GM19463 (cell line): ENCODE measurements around the gene DMRT1.

Experiments
- ATAC-seq: cut with Tn5 transposase; IDR thresholded peaks from one replicate; pipeline ENCODE4 v1.9.1; 2021; ENCODE audit warnings: mild to moderate bottlenecking, moderate library complexity; ENCODE audit not compliant: unreplicated experiment

DMRT1 gene

DNA sequence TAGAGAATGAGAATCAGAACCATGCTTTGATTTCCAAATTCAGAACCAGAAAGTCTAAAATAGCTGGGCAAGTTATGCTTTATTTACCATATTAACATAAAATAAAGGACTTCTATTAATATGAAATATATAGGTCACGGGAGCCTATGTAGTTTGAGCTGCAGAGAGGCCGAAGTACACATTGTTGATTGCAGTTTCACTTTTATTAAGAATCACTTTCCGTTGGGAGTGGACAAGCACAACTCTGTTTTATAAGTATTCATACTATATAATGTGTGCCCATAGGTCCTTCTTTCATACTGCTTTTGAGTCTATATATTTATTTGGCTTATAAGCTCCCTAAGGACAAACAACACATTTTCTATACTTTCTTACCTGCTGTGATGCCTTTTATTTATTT lies 76.2 kb downstream of the DMRT1 start:
- ATAC-seq: no peak

DNA sequence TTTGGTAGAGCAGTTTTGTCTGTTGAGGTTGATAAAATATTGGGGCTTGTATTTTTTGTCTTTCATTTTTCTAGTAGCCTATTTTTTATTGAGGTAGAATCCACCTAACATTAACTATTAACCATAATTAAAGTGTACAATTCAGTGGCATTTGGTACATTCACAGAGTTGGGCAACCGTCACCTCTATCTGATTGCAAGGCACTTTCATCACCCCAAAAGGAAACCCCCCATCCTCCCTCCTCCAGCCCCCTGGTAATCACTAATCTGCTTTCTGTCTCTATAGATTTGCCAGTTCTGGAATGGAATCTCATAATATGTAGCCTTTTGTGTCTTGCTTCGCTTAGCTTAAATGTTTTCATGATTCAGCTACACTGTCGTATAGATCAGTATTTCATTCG lies 79.4 kb downstream of the DMRT1 start:
- no peak for ATAC-seq

DNA sequence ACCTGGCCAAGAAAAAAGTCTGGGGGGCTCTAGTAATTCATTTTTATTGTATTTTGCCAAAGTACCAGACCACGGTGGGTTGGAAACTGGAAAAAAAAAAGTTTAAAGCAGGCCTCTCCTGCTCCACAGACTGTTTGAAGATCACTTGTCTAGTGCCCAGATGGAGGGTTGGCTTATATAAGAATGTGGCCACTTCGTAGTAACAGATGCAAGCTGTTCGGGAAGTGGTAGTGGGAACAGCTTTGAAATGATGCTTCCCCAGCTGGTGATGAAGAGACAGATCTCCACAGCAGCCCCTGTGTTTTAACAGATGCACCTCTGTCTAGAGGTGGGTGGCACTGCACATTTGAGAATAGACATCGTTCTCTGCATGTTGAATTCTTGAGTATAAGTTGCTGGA lies 80.7 kb downstream of the DMRT1 start:
- no peak for ATAC-seq

DNA sequence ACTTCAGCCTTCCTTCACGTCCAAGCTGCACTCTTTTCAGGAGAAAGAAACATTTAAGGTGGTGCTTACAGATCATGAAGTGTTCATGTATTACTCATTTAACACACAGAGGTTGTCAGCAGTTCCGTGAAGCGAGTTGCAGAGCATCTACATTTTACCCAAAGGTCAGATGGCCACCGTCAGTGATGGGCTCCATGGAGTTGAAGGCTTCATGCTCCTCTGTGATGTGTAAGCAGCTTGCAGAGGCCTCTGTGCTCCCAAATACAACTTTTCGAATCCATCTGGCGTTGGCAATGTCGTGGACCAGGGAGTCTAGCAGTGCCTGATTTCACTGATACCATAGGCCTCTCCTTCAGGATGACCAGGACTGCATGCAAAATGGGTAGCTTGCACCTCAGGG lies 81.2 kb downstream of the DMRT1 start:
- no peak for ATAC-seq

DNA sequence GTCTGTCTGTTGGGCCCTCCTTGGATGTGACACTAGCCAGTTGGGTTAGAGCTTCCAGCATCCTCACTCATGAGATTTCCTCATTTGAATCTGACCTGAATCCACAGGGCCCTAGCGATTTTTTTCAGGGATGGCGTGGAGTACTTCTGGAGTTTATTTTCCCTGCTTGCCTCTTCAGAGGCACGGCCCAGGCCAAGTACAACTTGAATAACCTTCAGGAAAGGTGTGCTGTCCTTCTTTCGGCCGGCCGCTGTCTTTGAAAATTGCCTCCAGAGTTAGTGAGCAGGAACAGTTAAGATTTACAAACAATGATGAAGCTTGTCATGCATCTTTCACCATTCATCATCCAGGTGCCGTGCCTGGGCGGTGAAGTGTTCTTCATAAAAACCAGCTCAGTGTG lies 85.5 kb downstream of the DMRT1 start:
- no peak for ATAC-seq

DNA sequence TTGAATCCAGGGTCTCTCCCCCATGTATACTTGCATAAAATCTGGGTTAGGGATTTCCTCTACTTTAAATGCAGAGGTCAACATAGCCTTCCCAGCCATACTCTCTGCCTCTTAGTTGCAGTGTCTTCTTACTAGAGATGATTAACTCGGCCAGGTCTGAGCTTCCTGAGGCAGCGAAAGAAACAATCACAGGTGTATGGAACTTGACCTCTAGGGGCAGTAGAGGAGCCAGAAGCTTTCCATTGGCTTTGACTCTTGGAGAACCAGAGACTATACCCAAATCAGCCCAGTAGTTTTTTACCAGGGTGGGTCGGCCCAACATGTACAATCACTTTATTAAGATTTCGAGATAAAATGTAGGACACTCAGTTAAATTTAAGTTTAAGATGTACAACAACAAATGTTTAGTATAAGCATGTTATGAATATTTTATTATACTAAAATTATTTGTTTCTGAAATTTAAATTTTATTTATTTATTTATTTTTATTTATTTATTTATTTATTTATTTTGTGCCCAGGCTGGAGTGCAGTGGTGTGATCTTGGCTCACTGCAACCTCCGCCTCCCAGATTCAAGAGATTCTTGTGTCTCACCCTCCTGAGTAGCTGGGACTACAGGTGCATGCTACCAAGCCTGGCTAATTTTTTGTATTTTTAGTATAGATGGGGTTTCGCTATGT lies 87.0 kb downstream of the DMRT1 start:
- ATAC-seq: peak; percentile 75

DNA sequence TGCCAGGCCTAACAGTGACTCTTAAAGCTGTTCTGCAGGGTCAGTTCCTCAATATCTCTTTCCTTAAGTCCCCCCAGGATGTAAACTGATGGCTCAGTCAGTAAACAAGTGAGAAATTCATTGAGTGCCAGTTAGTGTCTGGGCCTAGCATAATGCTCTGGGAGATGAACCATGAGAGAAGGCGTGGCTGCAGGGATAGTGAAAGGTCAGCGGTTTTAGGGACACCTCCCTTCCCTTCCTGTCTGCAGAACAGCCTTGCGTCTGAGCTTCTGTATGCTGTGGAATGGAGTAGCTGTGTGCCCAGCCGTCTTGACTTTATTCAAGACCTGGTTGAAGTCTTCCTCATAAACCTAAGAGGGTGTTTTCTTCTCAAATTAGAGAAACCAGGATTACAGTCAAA lies 88.2 kb downstream of the DMRT1 start:
- no peak for ATAC-seq

DNA sequence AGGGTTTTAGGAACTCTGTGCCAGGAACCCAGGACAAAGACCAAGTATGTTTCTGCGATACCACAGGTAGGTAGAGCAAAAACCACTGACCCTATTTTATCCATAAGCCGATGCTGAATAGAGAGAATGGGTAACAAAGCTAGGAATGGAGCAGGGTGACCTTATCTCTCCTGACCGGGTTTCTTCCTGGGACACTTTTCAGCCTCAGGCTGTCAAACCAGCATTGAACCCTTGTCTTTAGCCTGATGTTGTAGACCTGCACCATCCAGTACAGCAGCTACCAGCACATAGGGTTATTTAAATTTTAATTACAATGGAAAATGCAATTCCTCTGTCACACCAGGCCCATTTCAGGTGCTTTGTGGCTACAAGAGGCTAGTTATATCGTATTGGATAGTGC lies 91.9 kb downstream of the DMRT1 start:
- no peak for ATAC-seq

DNA sequence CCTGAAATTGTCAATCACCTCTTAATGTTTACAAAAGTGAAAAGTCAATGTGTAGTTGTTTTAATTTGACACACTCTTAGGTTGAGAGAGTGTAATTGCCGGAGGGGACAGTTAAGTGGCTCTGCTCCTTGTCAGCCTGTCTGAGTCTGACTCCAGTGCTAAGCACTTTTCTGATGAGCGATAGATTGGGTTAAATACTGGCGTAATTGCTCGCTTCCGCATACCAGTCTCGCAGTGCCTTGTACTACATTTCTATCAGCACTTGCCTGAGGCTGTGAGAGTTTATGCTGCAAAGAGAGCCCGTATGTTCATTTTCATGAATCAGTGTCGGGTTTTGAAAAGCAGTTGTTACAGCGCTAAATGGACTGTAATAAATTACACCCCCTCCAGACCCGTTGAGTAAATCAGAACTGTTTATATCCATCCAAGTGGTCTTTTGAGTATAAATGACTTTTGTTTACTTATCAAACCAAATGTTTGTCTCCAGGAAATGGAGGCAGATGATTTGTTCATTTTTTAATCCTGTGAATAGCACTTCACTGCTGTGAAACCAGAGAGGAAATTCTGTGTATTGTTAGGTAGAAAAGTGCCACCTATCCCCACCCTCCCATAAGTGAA lies 94.0 kb downstream of the DMRT1 start:
- ATAC-seq: no peak

DNA sequence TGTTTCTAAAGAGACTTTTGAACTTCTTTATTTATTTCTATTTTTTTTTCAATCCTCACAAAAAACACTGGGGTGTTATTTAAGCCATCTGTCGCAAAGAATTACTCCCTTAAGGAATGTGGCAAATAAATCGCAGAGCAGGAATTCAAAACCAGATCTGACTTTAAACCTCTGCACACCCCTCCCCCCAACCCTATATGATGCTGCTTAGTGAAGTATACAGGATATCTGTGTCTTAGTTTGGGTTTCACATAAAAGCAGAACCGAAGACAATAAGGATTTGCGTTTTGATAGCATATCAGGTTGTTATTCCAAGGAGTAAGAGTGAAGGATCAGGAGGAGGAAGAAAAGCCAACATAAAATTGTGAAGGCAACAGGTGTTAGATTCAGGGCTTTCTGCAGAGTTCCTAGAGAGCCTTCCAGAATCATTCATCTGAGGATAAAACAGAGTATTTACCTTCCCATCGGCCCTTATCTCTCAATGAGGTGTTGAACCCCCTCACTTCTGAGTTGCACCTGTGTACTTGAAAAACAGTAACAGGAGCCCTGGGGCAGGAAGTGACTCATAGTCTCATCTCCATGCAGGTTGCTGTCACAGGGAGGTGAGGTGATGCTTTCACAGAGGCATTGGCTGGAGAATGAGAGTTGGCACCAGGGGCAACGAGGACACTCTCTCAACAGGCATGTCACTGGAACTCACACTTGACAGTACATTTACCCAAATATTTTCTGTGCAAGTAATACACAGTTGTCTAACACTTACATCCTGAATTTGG lies 101.5 kb downstream of the DMRT1 start:
- no peak for ATAC-seq

DNA sequence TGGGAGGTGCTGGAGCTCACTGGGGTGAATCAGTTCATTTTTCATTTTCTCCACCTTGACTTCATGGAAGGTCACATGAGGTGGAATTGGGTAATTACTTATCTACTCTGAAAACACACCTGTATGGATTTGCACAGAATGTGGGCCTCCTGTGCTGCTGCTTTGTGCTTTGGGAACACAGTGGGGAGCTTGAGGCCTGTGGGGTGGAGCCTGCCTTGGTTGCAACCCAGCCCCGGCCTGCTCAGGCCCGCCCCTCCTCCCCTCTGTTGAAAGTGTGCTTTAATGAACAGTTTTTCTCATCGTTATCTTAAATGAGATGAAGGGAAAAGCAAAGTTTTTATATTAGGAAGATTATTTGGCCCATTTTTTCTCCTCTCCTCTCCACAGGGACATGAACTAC lies 106.5 kb downstream of the DMRT1 start:
- no peak for ATAC-seq

DNA sequence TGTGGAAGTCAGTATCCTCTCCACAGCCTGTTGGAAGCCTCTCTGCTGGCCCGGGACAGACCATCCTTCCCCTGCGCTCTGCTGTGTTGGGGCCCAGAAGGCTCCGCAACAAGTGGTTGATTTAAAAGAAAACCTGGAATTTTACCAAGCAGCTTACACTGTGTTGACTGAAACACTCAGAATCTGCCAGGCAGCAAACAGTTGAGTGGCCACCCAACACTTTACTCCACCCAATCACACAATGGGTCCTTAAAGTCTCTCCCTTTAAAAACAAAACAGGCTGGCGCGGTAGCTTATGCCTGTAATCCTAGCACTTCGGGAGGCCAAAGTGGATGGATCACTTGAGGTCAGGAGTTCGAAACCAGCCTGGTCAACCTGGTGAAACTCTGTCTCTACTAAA lies 107.0 kb downstream of the DMRT1 start:
- no peak for ATAC-seq

DNA sequence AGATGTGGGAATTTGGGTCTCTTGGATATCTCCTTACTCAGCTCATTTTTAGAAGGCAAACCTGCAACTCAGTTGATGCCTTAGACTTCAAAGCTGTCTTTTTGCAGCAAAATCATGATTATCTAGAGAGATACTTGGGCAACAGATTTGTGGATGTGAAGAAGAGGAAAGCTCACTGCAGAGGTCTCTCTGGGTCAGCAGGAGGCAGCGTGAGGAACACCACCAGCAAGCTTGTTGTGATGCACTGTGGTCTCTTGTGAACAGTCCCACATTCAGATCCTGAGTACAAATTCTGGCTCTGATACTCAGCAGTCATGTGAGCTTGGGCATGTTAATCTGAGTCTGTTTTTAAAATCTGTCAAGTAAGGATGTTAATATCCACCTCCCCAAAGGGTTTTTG lies 108.6 kb downstream of the DMRT1 start:
- no peak for ATAC-seq

DNA sequence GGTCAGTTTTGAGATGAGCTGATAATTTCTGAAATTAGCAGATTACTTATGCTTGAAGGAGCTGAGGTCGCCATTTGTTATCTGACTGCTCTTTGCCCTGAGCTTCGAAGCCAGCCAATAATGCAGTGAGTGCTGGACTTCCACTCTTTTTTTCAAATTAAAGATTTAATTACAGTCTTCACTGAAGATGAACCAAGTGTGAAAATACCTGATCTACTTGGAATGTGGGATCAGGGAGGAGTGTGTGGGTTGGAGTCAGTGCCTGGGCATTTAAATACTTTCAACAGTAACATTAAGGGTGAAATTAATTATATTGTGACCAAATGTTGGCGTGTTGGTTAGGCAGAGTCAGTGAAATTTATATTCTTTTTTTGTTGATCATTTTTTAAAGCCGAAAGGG lies 111.0 kb downstream of the DMRT1 start:
- ATAC-seq: no peak

DNA sequence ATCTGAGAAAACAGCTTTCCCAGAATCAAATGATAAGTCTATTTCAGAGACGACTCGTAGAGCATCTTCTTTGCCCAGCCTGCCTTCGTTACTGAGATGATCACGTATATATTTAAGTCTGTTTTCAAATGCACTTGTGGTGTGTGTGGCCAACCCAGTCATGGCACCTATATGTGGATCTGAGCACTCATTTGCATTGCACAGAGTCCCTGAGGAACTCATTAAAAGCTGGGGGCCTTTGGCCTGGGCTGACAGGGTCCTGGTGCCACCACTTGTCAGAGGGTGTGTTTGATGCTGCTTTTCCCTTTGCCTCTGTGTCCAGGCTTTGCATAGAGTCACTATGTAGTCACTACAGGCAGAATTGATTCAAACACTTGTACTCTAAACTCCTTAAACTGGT lies 117.6 kb downstream of the DMRT1 start:
- no peak for ATAC-seq

DNA sequence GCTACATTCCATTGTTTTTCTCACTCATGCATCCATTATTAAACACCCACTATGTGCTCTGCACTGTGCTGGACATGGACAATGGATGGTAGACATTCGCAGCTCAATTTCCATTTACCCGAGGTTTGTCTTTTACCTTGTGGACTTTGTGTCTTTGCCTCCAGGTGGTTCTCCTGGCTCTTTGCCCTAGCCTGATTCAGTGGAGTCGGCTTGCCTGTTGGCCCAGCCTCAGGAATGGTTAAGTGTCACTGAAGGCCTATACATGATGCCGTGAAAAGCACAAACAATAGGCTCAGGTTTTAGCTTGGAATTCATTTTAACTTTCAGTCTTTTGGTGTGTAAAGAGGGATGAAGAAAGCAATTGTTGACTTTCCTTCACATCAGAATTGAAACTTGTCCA lies 118.4 kb downstream of the DMRT1 start:
- ATAC-seq: no peak

DNA sequence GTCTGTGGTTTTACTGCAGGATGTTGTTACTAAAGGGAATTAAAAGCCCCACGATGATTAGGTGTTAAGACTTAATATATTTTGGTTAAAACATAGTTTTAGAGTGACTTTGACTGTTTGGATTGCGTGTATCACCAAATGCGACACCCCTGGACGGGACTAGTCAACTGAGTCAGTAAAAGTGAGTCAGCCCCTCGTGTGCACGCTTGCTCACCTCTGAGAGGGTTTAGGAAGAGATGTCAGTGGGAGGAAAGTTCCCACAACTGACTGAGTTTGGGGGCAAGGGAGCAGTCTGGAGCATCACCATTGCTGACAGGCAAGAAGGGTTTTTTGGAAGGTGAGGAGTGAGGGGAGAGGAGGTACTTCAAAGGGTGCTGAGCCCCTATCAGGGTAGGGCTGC lies 120.5 kb downstream of the DMRT1 start:
- ATAC-seq: no peak

DNA sequence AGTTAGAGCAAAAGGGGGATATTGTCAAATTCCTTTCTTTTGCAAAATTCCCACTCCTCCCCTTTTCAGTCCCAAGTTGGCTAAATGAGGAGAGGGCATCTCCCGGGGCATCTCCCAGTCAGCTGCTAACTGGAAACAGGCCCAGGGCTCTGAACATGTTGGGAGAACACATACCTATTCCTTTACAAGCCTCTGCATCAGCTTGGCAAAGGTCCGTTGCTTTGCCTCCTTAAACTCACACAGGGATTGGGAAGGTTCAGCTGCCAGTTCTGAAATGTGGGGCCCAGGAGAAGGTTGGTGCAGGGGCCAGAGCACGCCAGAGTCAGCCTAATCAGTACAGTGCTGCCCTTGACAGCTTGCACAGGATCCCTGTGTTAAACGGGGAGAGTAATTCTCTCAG lies 124.0 kb downstream of the DMRT1 start:
- no peak for ATAC-seq

DNA sequence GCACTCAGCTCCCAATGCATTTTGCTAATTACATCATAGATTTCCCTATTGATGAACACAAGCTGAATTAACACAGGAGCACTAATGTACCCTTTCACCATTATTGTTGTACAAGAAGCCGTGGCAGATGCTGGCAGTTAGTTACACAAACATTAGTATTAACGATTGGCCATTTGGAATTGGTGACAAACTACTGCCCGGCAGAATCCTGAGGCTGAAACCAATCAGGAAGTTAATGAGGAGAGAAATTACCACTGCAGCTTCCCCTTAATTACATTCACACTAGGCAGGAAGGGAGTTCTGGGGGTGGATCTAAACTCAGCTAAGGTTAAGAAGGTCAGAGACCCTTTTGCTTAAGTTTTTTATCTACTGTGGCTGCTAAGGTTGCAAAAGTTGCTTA lies 125.4 kb downstream of the DMRT1 start:
- no peak for ATAC-seq

DNA sequence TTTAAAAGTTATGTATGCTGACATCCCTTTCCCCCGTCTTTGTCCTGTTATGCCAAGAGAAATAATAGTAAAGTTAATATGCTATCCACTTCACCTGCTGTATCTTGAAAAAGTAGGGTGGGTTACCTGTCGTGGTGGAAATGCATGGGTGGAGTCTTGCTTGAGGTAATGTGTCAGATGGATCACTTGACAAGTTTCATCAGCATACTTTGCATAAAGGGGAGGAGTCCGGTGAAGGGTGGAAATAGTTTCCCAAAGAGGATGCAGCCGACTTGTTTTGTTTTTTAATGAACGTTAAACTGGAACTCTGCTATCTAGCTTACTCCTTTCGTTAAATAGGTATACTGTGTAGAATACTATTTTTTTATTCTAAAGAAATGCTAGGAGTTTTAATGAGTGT lies 125.9 kb downstream of the DMRT1 start:
- ATAC-seq: no peak

DNA sequence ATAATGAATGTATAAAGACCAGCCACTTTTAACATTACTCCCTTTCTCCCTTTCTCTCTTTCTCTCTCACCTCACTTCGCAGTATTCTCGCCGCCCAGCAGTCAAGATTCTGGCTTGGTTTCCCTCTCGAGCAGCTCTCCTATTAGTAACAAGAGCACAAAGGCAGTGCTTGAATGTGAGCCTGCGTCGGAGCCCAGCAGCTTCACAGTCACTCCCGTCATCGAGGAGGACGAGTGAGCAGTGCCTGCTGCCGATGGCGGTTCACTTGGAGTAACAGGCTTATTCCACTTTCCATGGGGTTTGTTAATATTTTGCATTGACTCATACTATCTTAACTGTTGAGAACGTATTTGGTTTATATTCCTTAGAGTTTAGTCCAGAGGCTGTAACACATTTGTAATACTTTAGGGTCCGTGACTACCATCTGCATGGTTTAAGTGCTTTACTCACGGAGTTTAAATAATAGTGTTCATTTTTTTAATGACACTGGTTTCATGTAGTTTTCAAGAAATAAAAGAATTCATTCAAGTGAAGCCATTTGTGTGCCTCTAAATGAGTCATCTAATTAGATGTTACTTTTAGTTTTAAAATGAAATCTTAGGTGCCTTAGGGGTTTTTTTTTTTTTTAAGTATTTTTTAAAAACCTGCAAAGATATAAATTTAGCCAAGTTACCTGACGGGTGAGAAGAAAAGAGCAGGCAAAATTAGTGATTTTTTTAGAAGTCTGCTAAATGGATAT lies 126.6 kb downstream of the DMRT1 start:
- ATAC-seq: no peak
